Glomerular endothelial cell (primary cell): Measurements from ENCODE around the gene AFF3. TPM values are rescaled to one million over a fixed set of nuclear protein-coding genes. Genes with fewer than 3 reads are reported as not detected.
"Not testable (repeated sequence)": the region's sequence is repeated elsewhere in the genome, so short reads cannot be mapped to it uniquely, and the experiment has no call there.

Source experiments
- DNase-seq: peaks from one replicate; pipeline ENCODE4 v3.0.0-alpha.2; 2011; ENCODE audit warnings: low read depth, low spot score; ENCODE audit errors: extremely low read depth
- total RNA-seq: library from RNA; depleted of rRNA; stranded (reverse); fragments of >200 nt; gene quantifications from 2 replicates; pipeline ENCODE4 v1.2.3, GENCODE V29; 2015

Gene AFF3
- total RNA-seq, 1 donor from 2014 or later = 4.6 TPM

- DNase-seq = not testable (repeated sequence)
Observed at GRCh38 chr2:100108648-100109020, 33.8 kb downstream of the AFF3 start.

- no peak for DNase-seq
Observed at GRCh38 chr2:100107906-100108647, 34.3 kb downstream of the AFF3 start.

- DNase-seq = no peak
Observed at GRCh38 chr2:100107440-100107839, 35.0 kb downstream of the AFF3 start.

GRCh38 chr2:100106460-100106859 is 35.9 kb downstream of the AFF3 start:
- no peak for DNase-seq

- DNase-seq = no peak
Observed at GRCh38 chr2:100105678-100106054, 36.7 kb downstream of the AFF3 start.

- no peak for DNase-seq
Observed at GRCh38 chr2:100104718-100105677, 37.4 kb downstream of the AFF3 start.

GRCh38 chr2:100104265-100104664 is 38.1 kb downstream of the AFF3 start:
- DNase-seq = not testable (repeated sequence)

- not testable (repeated sequence) for DNase-seq
Observed at GRCh38 chr2:100103527-100104252, 38.7 kb downstream of the AFF3 start.

GRCh38 chr2:100102466-100103180 is 39.8 kb downstream of the AFF3 start:
- DNase-seq = not testable (repeated sequence)

GRCh38 chr2:100098855-100099254 is 43.5 kb downstream of the AFF3 start:
- DNase-seq = not testable (repeated sequence)

GRCh38 chr2:100097611-100098294 is 44.6 kb downstream of the AFF3 start:
- not testable (repeated sequence) for DNase-seq

- DNase-seq = not testable (repeated sequence)
Observed at GRCh38 chr2:100095845-100096244, 46.5 kb downstream of the AFF3 start.

- not testable (repeated sequence) for DNase-seq
Observed at GRCh38 chr2:100091807-100092206, 50.6 kb downstream of the AFF3 start.

GRCh38 chr2:100085744-100086143 is 56.6 kb downstream of the AFF3 start:
- not testable (repeated sequence) for DNase-seq

GRCh38 chr2:100083421-100084216 is 58.8 kb downstream of the AFF3 start:
- DNase-seq = not testable (repeated sequence)

GRCh38 chr2:100082302-100082978 is 60.0 kb downstream of the AFF3 start:
- DNase-seq = not testable (repeated sequence)

- DNase-seq = no peak
Observed at GRCh38 chr2:100077935-100078334, 64.5 kb downstream of the AFF3 start.

GRCh38 chr2:100077456-100077855 is 64.9 kb downstream of the AFF3 start:
- DNase-seq = no peak
